Activated CD4-positive, alpha-beta memory T cell treated with anti-CD3 and anti-CD28 coated beads, Interleukin-2, amount 10 ng/mL, durations not matched to agents 7 days and 5 days (primary cell): Measurements from ENCODE around the gene KCNQ5. TPM values are rescaled to one million over a fixed set of nuclear protein-coding genes. Genes with fewer than 3 reads are reported as not detected.

Experiments
- CTCF ChIA-PET: fragments of 350-600 bp; sonication (Branson Sonifier 250); formaldehyde crosslinking; loops from one replicate; lab custom pipeline; 2021; ENCODE audit warnings: antibody characterized with exemption, inconsistent platforms; lab: Charles Lee
- POLR2A ChIA-PET: fragments of 350-600 bp; sonication (Branson Sonifier 250); formaldehyde crosslinking; loops from one replicate; lab custom pipeline; 2021; ENCODE audit warnings: antibody characterized with exemption; lab: Charles Lee
- DNase-seq: peaks from one replicate; pipeline ENCODE4 v3.0.0-alpha.2; 2020
- H3K27ac Mint-ChIP-seq: one replicate; pipeline ENCODE4 v1.8.0; 2021; ENCODE audit warnings: mild to moderate bottlenecking, mixed read lengths
- H3K27me3 Mint-ChIP-seq: one replicate; pipeline ENCODE4 v1.8.0; 2021; ENCODE audit warnings: mixed read lengths
- H3K36me3 Mint-ChIP-seq: one replicate; pipeline ENCODE4 v1.8.0; 2021; ENCODE audit warnings: low read depth, mixed read lengths
- H3K4me1 Mint-ChIP-seq: one replicate; pipeline ENCODE4 v1.8.0; 2021; ENCODE audit warnings: mixed read lengths
- H3K4me3 Mint-ChIP-seq: one replicate; pipeline ENCODE4 v1.8.0; 2021; ENCODE audit warnings: mild to moderate bottlenecking, mixed read lengths
- H3K9me3 Mint-ChIP-seq: one replicate; pipeline ENCODE4 v1.8.0; 2021; ENCODE audit warnings: mixed read lengths
- total RNA-seq, 2 experiments: library from RNA; stranded (reverse); gene quantifications; one replicate each; pipeline ENCODE4 v1.2.3, GENCODE V29; 2021

Gene KCNQ5
- total RNA-seq, 2 experiments from 2014 or later: 4.3 to 4.7 TPM

DNA sequence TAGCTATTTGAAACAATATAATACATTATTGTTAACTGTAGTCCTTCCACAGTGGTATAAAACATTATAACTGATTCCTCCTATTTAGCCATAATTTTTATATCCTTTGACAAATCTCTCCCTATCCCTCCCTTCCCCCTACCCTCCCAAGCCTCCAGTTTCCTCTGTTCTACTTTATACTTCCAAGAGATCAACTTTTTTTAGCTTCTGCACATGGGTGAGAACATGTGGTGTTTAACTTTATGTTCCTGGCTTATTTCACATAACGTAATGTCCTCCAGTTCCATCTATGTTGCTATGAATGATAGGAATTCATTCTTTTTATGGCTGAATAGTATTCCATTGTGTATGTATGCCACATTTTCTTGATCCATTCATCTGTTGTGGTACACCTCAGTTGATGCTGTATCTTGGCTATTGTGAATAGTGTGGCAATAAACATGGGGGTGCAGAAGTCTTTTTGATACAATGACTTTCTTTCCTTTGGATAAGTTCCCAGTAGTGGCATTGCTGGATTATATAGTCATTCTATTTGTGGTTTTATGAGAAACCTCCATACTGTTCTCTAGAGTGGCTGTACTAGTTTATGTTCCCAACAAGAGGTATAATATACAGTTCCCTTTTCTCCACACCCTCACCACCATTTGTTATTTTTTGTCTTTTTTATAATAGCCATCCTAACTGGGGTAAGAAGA, 205.0 kb downstream of the KCNQ5 start:
- no peaks in the 10 kb centered on the region for H3K36me3 Mint-ChIP-seq
- H3K4me1 Mint-ChIP-seq: peaks cover 8% of the 10 kb centered on the region
- H3K27ac Mint-ChIP-seq: no peak overlapping the region
- H3K9me3 Mint-ChIP-seq: peaks cover 3% of the 10 kb centered on the region
- H3K27me3 Mint-ChIP-seq: no peaks in the 10 kb centered on the region
- DNase-seq: no peak
- POLR2A ChIA-PET: no interaction called here
- CTCF ChIA-PET: no interaction called here
- no peak overlapping the region for H3K4me3 Mint-ChIP-seq

DNA sequence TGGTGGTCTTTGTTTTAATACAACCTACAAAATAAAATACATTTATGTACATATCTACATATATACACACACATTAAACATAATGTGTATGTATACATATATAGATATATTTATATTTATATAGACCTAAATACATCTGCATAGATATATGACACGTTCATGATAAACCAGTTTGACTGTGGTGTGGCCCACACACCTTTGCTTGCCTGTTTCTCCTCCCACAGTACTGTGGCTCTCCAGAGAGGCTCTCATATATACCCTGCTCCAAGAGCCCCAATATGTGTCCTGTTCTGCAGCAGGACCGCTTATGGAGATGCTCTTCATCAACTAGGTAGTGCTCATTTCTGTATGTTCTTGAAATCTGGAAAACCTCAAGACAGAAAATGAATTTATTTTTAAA, 207.0 kb downstream of the KCNQ5 start:
- no peak for DNase-seq
- CTCF ChIA-PET: no interaction called here
- H3K36me3 Mint-ChIP-seq: no peaks in the 10 kb centered on the region
- H3K27me3 Mint-ChIP-seq: no peaks in the 10 kb centered on the region
- POLR2A ChIA-PET: no interaction called here
- no peak overlapping the region for H3K4me3 Mint-ChIP-seq
- H3K27ac Mint-ChIP-seq: no peak overlapping the region
- peaks cover 8% of the 10 kb centered on the region for H3K4me1 Mint-ChIP-seq
- peaks cover 3% of the 10 kb centered on the region for H3K9me3 Mint-ChIP-seq

DNA sequence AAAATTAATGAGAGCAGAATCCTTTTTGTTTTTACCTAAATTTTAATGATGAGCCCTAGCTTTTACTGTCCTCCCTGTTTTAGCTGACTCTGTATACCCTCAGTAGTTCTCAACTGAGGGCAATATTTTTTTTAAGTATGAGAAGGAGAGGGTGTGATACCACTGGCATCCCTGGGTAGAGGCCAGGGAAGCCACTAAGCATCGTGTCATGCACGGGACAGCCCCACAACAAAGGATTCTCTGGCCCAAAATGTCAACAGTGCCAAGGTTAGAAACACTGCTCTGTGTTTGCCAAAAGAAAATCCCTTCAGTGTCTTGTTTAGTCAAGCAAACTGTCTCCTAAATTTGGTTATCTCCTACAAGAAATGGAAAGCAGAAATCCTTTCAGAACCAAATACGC, 210.4 kb downstream of the KCNQ5 start:
- no peak for DNase-seq
- ChIA-PET POLR2A (no interaction called here), CTCF (no interaction called here)
- no peak overlapping the region for H3K4me3 Mint-ChIP-seq
- no peaks in the 10 kb centered on the region for H3K27me3 Mint-ChIP-seq
- H3K4me1 Mint-ChIP-seq: no peaks in the 10 kb centered on the region
- H3K36me3 Mint-ChIP-seq: no peaks in the 10 kb centered on the region
- H3K27ac Mint-ChIP-seq: no peak overlapping the region
- H3K9me3 Mint-ChIP-seq: peaks cover 3% of the 10 kb centered on the region

- ChIA-PET CTCF (no interaction called here), POLR2A (no interaction called here)
- no peak overlapping the region for H3K4me3 Mint-ChIP-seq
- no peak overlapping the region for H3K27ac Mint-ChIP-seq
- H3K27me3 Mint-ChIP-seq: no peaks in the 10 kb centered on the region
- H3K9me3 Mint-ChIP-seq: no peaks in the 10 kb centered on the region
- no peaks in the 10 kb centered on the region for H3K36me3 Mint-ChIP-seq
- no peaks in the 10 kb centered on the region for H3K4me1 Mint-ChIP-seq
- DNase-seq: no peak
Observed at GRCh38 chr6:72835749-72836148, 213.9 kb downstream of the KCNQ5 start.

- H3K27me3 Mint-ChIP-seq: no peaks in the 10 kb centered on the region
- H3K4me3 Mint-ChIP-seq: no peak overlapping the region
- POLR2A ChIA-PET: no interaction called here
- no peaks in the 10 kb centered on the region for H3K36me3 Mint-ChIP-seq
- CTCF ChIA-PET: no interaction called here
- DNase-seq: no peak
- no peak overlapping the region for H3K27ac Mint-ChIP-seq
- H3K4me1 Mint-ChIP-seq: no peaks in the 10 kb centered on the region
- no peaks in the 10 kb centered on the region for H3K9me3 Mint-ChIP-seq
Observed at GRCh38 chr6:72836971-72837370, 215.1 kb downstream of the KCNQ5 start.

DNA sequence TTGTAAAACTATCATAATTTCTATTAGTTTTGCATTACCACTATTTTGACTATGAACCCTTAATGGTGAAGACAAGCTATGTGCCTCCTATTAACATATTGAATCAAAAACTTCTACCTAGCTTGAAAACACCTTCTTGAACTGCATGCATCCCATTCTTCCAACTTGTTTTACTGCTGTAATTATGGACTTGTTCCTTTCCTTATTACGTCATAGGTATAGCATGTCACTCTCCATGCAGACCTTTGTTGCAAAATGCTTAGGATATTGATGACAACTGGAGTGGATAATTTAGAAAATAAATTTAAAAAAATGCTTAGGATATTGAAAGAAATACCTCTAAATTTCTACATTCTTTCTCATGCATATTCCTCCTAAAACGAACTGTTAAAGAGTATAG, 219.3 kb downstream of the KCNQ5 start:
- no peak overlapping the region for H3K27ac Mint-ChIP-seq
- no peaks in the 10 kb centered on the region for H3K27me3 Mint-ChIP-seq
- ChIA-PET CTCF (no interaction called here), POLR2A (no interaction called here)
- H3K9me3 Mint-ChIP-seq: no peaks in the 10 kb centered on the region
- H3K4me1 Mint-ChIP-seq: no peaks in the 10 kb centered on the region
- H3K4me3 Mint-ChIP-seq: no peak overlapping the region
- DNase-seq: no peak
- no peaks in the 10 kb centered on the region for H3K36me3 Mint-ChIP-seq

GRCh38 chr6:72842140-72842539, 220.3 kb downstream of the KCNQ5 start:
- Mint-ChIP-seq H3K27ac (no peak overlapping the region), H3K9me3 (no peaks in the 10 kb centered on the region), H3K4me3 (no peak overlapping the region), H3K36me3 (no peaks in the 10 kb centered on the region), H3K27me3 (no peaks in the 10 kb centered on the region), H3K4me1 (no peaks in the 10 kb centered on the region)
- CTCF ChIA-PET: interaction anchor here (0.5 kb wide), 1 partner anchor 254 kb away, joined by 6 read pairs; no protein-coding TSS in a partner anchor
- POLR2A ChIA-PET: no interaction called here
- no peak for DNase-seq

DNA sequence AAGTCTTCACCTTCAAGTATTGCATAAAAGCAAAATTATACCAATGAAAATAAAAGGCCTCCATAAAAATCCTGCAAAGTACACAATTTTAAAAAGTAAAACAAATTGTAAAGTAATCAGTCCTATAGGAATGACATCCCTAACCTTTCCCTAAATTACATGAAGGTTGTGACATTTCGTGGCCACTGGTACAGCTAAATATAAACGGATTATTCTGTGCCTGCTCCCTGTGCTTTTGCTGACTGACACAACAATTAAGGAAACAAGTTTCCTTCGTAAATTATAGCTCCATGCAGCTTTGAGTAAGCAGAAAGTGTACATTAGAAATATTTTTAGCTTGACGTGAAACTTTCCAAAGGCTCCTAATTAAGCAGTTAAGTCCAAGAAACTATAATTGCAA, 222.8 kb downstream of the KCNQ5 start:
- no peak for DNase-seq
- H3K27ac Mint-ChIP-seq: no peak overlapping the region
- ChIA-PET CTCF (no interaction called here), POLR2A (no interaction called here)
- H3K4me1 Mint-ChIP-seq: no peaks in the 10 kb centered on the region
- no peak overlapping the region for H3K4me3 Mint-ChIP-seq
- H3K9me3 Mint-ChIP-seq: no peaks in the 10 kb centered on the region
- no peaks in the 10 kb centered on the region for H3K36me3 Mint-ChIP-seq
- H3K27me3 Mint-ChIP-seq: no peaks in the 10 kb centered on the region

- no peaks in the 10 kb centered on the region for H3K36me3 Mint-ChIP-seq
- no peaks in the 10 kb centered on the region for H3K4me1 Mint-ChIP-seq
- H3K27me3 Mint-ChIP-seq: no peaks in the 10 kb centered on the region
- no peaks in the 10 kb centered on the region for H3K9me3 Mint-ChIP-seq
- DNase-seq: no peak
- no peak overlapping the region for H3K27ac Mint-ChIP-seq
- POLR2A ChIA-PET: no interaction called here
- no peak overlapping the region for H3K4me3 Mint-ChIP-seq
- CTCF ChIA-PET: no interaction called here
Observed at GRCh38 chr6:72849346-72849745, 227.5 kb downstream of the KCNQ5 start.

- no peak for DNase-seq
- ChIA-PET CTCF (no interaction called here), POLR2A (no interaction called here)
- H3K36me3 Mint-ChIP-seq: no peaks in the 10 kb centered on the region
- H3K27ac Mint-ChIP-seq: no peak overlapping the region
- H3K4me3 Mint-ChIP-seq: no peak overlapping the region
- H3K27me3 Mint-ChIP-seq: no peaks in the 10 kb centered on the region
- no peaks in the 10 kb centered on the region for H3K9me3 Mint-ChIP-seq
- no peaks in the 10 kb centered on the region for H3K4me1 Mint-ChIP-seq
Observed at GRCh38 chr6:72850040-72850439, 228.2 kb downstream of the KCNQ5 start.

GRCh38 chr6:72850469-72850868, 228.6 kb downstream of the KCNQ5 start:
- Mint-ChIP-seq H3K36me3 (no peaks in the 10 kb centered on the region), H3K4me1 (no peaks in the 10 kb centered on the region), H3K27me3 (no peaks in the 10 kb centered on the region), H3K4me3 (no peak overlapping the region), H3K27ac (no peak overlapping the region), H3K9me3 (no peaks in the 10 kb centered on the region)
- ChIA-PET POLR2A (no interaction called here), CTCF (no interaction called here)
- DNase-seq: no peak

- no peaks in the 10 kb centered on the region for H3K9me3 Mint-ChIP-seq
- H3K27me3 Mint-ChIP-seq: no peaks in the 10 kb centered on the region
- H3K27ac Mint-ChIP-seq: no peak overlapping the region
- ChIA-PET CTCF (no interaction called here), POLR2A (no interaction called here)
- H3K36me3 Mint-ChIP-seq: no peaks in the 10 kb centered on the region
- no peak overlapping the region for H3K4me3 Mint-ChIP-seq
- no peak for DNase-seq
- H3K4me1 Mint-ChIP-seq: no peaks in the 10 kb centered on the region
Observed at GRCh38 chr6:72855471-72855870, 233.6 kb downstream of the KCNQ5 start.

DNA sequence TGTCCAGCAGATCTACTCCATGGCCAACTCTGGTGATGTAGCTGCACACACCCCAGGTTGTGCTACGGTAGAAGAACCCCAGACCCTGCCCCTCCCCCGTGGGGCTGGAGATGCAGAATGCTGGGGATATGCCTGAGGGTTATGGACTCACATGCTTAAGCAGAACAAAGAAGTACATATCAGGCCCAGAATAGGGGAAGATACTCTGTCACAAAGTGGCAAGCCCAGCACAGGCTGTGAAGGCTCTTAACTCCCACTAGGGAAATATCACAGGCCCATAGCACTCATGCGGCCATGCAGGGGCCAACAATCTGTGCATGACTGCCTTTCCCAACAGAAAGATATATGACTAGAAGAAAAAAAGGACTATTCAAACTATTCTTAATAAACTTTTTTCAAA, 234.9 kb downstream of the KCNQ5 start:
- H3K9me3 Mint-ChIP-seq: no peaks in the 10 kb centered on the region
- DNase-seq: no peak
- no peaks in the 10 kb centered on the region for H3K36me3 Mint-ChIP-seq
- H3K27ac Mint-ChIP-seq: no peak overlapping the region
- ChIA-PET POLR2A (no interaction called here), CTCF (no interaction called here)
- H3K27me3 Mint-ChIP-seq: no peaks in the 10 kb centered on the region
- no peak overlapping the region for H3K4me3 Mint-ChIP-seq
- H3K4me1 Mint-ChIP-seq: peaks cover under 1% of the 10 kb centered on the region

- Mint-ChIP-seq H3K27me3 (no peaks in the 10 kb centered on the region), H3K36me3 (no peaks in the 10 kb centered on the region), H3K9me3 (no peaks in the 10 kb centered on the region), H3K27ac (no peak overlapping the region), H3K4me3 (no peak overlapping the region), H3K4me1 (peaks cover 7% of the 10 kb centered on the region)
- CTCF ChIA-PET: no interaction called here
- no peak for DNase-seq
- POLR2A ChIA-PET: no interaction called here
Observed at GRCh38 chr6:72857791-72858585, 236.1 kb downstream of the KCNQ5 start.
